ENCODE measurements around the gene NFE2L2.
"Not testable (repeated sequence)": the region's sequence is repeated elsewhere in the genome, so short reads cannot be mapped to it uniquely, and the experiment has no call there.

Gene NFE2L2

DNA sequence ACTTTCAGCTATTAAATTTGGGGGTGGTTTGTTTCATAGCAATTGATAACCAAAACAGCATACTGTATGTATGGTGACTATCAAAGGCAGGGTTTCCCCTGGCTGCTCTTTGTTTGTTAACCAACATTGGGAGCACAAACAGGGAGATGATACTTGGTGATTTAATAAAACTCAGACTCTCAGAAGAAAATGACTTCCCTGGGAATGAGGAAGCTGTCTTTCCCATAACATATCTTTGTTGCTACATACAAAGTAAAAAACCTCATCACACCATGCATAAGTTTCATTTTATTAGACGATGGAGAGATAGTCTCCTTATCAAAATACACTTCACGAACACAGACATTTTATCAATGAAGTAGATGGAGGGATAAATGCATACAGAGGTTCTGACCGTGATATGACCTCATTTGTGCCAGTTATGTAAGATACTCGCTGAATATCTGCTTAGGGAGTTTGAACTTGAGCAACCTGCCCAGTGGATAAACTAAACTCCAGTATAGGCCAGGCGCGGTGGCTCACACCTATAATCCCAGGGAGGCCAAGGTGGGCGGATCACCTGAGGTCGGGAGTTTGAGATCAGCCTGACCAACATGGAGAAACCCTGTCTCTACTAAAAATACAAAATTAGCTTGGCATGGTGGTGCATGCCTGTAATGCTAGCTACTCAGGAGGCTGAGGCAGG lies 3.8 kb upstream of the NFE2L2 start:
- TF ChIP-seq, protein P1, sequence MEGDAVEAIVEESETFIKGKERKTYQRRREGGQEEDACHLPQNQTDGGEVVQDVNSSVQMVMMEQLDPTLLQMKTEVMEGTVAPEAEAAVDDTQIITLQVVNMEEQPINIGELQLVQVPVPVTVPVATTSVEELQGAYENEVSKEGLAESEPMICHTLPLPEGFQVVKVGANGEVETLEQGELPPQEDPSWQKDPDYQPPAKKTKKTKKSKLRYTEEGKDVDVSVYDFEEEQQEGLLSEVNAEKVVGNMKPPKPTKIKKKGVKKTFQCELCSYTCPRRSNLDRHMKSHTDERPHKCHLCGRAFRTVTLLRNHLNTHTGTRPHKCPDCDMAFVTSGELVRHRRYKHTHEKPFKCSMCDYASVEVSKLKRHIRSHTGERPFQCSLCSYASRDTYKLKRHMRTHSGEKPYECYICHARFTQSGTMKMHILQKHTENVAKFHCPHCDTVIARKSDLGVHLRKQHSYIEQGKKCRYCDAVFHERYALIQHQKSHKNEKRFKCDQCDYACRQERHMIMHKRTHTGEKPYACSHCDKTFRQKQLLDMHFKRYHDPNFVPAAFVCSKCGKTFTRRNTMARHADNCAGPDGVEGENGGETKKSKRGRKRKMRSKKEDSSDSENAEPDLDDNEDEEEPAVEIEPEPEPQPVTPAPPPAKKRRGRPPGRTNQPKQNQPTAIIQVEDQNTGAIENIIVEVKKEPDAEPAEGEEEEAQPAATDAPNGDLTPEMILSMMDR (conservative IDR thresholded peaks at IDR 0.05; ENCODE audit: low read depth) = no peak
- peak overlapping the region; percentile 62 for H3K27ac ChIP-seq
- POLR2A ChIA-PET (ENCODE audit: low non-redundant PET) = interaction anchor here (1.0 kb wide), 1 partner anchor 15 kb away, joined by 3 read pairs; no protein-coding TSS in a partner anchor
- no peak for DNase-seq (ENCODE audit: low spot score)
- CTCF ChIA-PET = no interaction called here

DNA sequence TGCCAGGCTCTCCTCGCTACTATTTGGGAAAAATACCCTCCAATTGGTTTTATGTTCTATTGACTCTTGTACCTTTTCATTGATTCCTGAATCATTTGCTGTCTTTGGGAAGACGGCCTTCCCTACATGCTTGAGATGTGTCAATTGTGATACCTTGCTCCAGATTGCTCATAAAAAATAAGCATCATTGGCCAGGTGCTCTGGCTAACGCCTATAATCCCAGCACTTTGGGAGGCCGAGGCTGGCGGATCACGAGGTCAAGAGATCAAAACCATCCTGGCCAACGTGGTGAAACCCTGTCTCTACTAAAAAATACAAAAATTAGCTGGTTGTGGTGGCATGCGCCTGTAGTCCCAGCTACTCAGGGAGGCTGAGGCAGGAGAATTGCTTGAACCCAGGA lies 2.4 kb upstream of the NFE2L2 start:
- peak overlapping the region; percentile 90 for H3K27ac ChIP-seq
- CTCF ChIA-PET = interaction anchor here (1.1 to 1.6 kb wide), 3 partner anchors 42 to 103 kb away, joined by 3 to 7 read pairs (median 4); no protein-coding TSS in a partner anchor
- POLR2A ChIA-PET (ENCODE audit: low non-redundant PET); DNase-seq (ENCODE audit: low spot score): not testable (repeated sequence)

DNA sequence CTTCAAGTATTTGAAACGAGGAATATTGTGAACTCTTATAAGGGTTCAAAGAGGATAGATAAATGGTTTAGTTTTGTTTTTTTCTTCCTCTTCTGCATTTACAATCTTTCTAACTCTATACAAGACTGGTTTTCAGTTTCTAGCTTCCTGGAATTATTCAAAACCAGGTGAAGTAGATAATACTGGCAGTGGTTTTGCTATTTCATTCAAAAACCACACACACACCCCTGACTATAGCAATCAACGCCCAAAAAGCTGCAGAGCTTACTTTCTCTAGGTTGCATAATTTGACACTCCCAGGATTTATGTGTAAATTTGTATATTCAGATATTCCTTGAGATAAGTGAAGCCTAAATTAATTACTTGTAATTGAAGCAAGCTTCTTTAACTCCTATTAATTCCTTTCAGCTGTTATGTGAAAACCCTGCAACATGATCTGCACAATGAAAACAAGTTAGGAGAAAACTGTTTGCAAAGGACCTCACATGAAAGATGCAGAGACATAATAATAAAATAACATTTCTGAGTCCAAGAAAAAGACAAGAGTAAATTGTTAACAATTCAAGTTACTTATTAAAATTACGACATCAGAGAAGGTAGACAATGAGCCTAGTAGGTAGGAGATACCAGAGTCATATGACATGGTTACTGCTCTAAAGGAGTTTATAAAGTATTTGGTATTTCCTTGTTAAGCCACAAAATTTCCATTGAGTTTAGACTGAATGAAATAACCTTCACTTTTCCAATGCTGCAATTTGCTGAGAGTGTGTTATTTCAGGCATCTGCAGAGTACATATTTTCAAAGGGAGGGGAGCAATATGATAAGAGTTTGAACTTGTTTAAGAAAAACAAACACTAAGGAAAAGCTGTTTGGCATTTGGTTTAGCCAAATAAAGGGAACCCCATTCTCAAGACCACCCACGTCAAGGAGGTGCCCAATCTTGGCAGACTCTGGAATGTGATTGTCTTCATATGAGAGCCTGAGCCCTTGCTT lies 1.6 kb upstream of the NFE2L2 start:
- ChIA-PET CTCF (interaction anchor here (0.5 to 3.1 kb wide), 6 partner anchors 43 to 459 kb away, joined by 3 to 16 read pairs (median 4); no protein-coding TSS in a partner anchor), POLR2A (ENCODE audit: low non-redundant PET) (interaction anchor here (0.6 kb wide), 1 partner anchor 16 kb away, joined by 3 read pairs; no protein-coding TSS in a partner anchor)
- DNase-seq (ENCODE audit: low spot score) = no peak
- H3K27ac ChIP-seq = peak overlapping the region; percentile 100
- TF ChIP-seq, protein P1 (conservative IDR thresholded peaks at IDR 0.05; ENCODE audit: low read depth) = no peak

DNA sequence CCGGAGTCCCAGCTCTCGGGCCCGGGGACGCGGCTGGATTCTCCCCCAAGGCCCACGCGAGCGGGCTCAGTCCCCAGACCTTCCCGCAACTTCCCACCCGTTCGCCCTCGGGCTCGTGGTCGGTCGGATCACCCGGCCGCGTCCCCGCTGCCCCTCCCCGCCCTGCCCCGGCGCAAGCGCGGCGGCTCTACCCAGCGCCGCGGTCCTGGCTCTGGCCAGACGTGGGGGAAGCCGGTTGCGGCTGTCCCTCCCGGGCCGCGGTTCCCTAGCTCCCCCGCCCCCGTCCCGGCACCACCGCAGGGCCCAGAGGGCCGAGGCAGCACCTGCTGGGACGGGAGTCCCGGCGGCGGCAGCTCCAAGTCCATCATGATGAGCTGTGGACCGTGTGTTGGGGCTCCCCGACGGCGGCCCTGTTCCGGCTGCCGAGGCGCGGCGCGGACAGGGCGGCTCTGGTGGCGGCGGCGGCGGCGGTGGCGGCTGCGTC lies 276 bp downstream of the NFE2L2 start:
- H3K27ac ChIP-seq = peak overlapping the region; percentile 100
- no peak for DNase-seq (ENCODE audit: low spot score)
- ChIA-PET POLR2A (ENCODE audit: low non-redundant PET) (interaction anchor here (0.7 to 1.4 kb wide), 4 partner anchors 52 to 101 kb away, joined by 3 to 5 read pairs (median 4); partner anchors contain the start of gene HNRNPA3), CTCF (interaction anchor here (0.6 to 3.1 kb wide), 14 partner anchors 20 to 1069 kb away, joined by 3 to 16 read pairs (median 4); no protein-coding TSS in a partner anchor)
- TF ChIP-seq, protein P1 (conservative IDR thresholded peaks at IDR 0.05; ENCODE audit: low read depth) = no peak

DNA sequence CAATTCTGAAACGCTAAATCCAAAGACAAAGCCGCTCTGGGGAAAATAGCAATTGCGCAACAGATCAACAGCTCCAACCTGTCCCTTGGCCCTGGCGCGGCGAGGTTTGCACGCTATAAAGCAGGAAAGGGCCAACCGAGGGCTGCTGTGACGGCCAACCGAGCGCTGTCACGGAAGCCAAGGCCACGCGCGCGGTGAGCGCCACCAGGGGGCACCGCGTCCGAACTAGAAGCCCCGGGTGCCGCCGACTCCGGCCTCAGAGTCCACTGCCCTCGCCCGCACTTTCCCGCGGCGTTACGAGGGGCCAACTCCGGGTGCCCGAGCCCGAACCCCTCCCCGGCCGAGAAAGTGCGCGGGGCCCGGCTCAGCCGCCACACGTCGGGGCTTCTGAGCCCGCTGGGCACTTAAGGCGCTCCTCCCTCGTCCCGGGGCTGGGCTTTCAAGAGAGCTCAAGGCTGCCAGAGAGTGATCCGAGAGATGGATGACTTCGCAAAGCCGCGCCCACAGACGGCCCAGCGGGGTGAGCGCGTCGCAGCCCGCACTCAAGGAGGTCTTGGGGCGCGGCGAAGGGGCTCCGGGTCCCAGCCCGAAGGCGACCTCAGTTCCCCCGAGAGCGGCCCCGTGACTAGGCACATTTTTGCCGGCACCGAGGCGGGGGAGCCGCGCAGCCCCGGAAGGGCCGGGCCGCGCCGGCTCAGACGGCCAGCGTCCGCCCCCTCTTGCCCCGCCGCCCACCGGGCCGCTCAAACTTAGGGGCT lies 897 bp downstream of the NFE2L2 start:
- ChIA-PET CTCF (interaction anchor here (0.6 to 3.1 kb wide), 22 partner anchors 8 to 1068 kb away, joined by 3 to 16 read pairs (median 3); no protein-coding TSS in a partner anchor), POLR2A (ENCODE audit: low non-redundant PET) (interaction anchor here (0.9 to 1.4 kb wide), 3 partner anchors 51 to 99 kb away, joined by 4 to 7 read pairs (median 4); partner anchors contain the start of gene HNRNPA3)
- TF ChIP-seq, protein P1 (conservative IDR thresholded peaks at IDR 0.05; ENCODE audit: low read depth) = peak; percentile 86
- peak; percentile 86 for DNase-seq (ENCODE audit: low spot score)
- H3K27ac ChIP-seq = peak overlapping the region; percentile 100

DNA sequence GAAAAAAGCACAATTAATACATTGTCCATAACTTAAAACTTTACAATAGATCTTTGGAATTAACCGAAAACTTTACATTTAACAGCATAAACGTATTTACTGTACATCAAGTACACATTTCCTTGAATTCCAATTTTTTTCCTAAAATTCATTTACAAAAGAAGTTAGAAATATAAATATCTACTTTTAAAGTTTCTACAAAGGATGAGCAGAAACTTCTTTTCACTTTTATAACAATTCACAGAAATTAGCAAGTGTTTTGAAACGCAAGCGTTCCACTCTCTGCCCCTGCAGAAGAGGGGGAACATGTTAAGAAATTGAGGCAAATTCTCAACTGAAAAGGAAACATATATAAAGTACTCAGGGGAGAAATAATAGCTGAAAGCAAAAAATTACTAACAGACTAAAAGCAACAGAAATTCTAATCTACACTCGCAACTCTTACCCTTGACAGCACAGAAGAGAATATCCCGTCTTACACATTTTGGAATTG lies 1.5 kb downstream of the NFE2L2 start:
- TF ChIP-seq, protein P1 (conservative IDR thresholded peaks at IDR 0.05; ENCODE audit: low read depth) = no peak
- peak overlapping the region; percentile 100 for H3K27ac ChIP-seq
- ChIA-PET CTCF (interaction anchor here (0.6 to 3.1 kb wide), 15 partner anchors 9 to 462 kb away, joined by 3 to 16 read pairs (median 4); no protein-coding TSS in a partner anchor), POLR2A (ENCODE audit: low non-redundant PET) (interaction anchor here (1.1 to 1.4 kb wide), 2 partner anchors 70 to 98 kb away, joined by 4 to 7 read pairs; no protein-coding TSS in a partner anchor)
- no peak for DNase-seq (ENCODE audit: low spot score)
